HEK293T (cell line): ENCODE results near the gene CAMK1D.

Experiments
- ARNT ChIP-seq: fragments of 450-650 bp; IDR thresholded peaks from 2 replicates; pipeline ENCODE4 v1.6.1; 2017; ENCODE audit warnings: mild to moderate bottlenecking
- BHLHE40 ChIP-seq: fragments of 450-650 bp; IDR thresholded peaks from 2 replicates; pipeline ENCODE4 v1.6.1; 2016; ENCODE audit warnings: mild to moderate bottlenecking, moderate library complexity, borderline replicate concordance
- ELF4 ChIP-seq: fragments of 450-650 bp; IDR thresholded peaks from 2 replicates; pipeline ENCODE4 v1.6.1; 2017; ENCODE audit warnings: antibody characterized with exemption
- FOXA1 ChIP-seq: fragments of 450-650 bp; IDR thresholded peaks from 2 replicates; pipeline ENCODE4 v1.6.1; 2016; ENCODE audit warnings: mild to moderate bottlenecking
- FOXK2 ChIP-seq: fragments of 450-650 bp; IDR thresholded peaks from 2 replicates; pipeline ENCODE4 v1.6.1; 2016; ENCODE audit warnings: mild to moderate bottlenecking
- FOXM1 ChIP-seq: fragments of 450-650 bp; IDR thresholded peaks from 2 replicates; pipeline ENCODE4 v1.6.1; 2017; ENCODE audit warnings: mild to moderate bottlenecking, borderline replicate concordance
- HDGF ChIP-seq: fragments of 450-650 bp; IDR thresholded peaks from 2 replicates; pipeline ENCODE4 v1.6.1; 2017; ENCODE audit warnings: antibody characterized with exemption, borderline replicate concordance
- L3MBTL2 ChIP-seq: fragments of 450-650 bp; conservative IDR thresholded peaks from 2 replicates; pipeline ENCODE4 v1.6.1; 2016; ENCODE audit warnings: mild to moderate bottlenecking
- LEF1 ChIP-seq: fragments of 450-650 bp; IDR thresholded peaks from 2 replicates; pipeline ENCODE4 v1.6.1; 2017; ENCODE audit warnings: mild to moderate bottlenecking, borderline replicate concordance
- NFRKB ChIP-seq: fragments of 450-650 bp; IDR thresholded peaks from 2 replicates; pipeline ENCODE4 v1.6.1; 2016; ENCODE audit warnings: mild to moderate bottlenecking, moderate library complexity
- PKNOX1 ChIP-seq: fragments of 450-650 bp; IDR thresholded peaks from 2 replicates; pipeline ENCODE4 v1.6.1; 2016
- SP1 ChIP-seq: fragments of 450-650 bp; IDR thresholded peaks from 2 replicates; pipeline ENCODE4 v1.6.1; 2017
- TARDBP ChIP-seq: fragments of 450-650 bp; IDR thresholded peaks from 2 replicates; pipeline ENCODE4 v1.6.1; 2016

- no peak for TF ChIP-seq SP1
- no peak for TF ChIP-seq FOXM1
- TF ChIP-seq TARDBP = no peak
- TF ChIP-seq FOXA1 = no peak
- no peak for TF ChIP-seq ARNT
- no peak for TF ChIP-seq FOXK2
- no peak for TF ChIP-seq BHLHE40
- no peak for TF ChIP-seq PKNOX1
- TF ChIP-seq LEF1 = no peak
- TF ChIP-seq HDGF = no peak
- TF ChIP-seq ELF4 = no peak
- no peak for TF ChIP-seq NFRKB
- TF ChIP-seq L3MBTL2 = no peak
Measured at GRCh38 chr10:12643279-12643678, 293.9 kb downstream of the CAMK1D start.
